Cerebellar cortex (tissue), 1 donor: ENCODE results near the gene DAB1.

Source experiments
- DNase-seq: peaks from one replicate; pipeline ENCODE4 v3.0.0-alpha.2; 2015; ENCODE audit warnings: low spot score

DAB1 gene

DNA sequence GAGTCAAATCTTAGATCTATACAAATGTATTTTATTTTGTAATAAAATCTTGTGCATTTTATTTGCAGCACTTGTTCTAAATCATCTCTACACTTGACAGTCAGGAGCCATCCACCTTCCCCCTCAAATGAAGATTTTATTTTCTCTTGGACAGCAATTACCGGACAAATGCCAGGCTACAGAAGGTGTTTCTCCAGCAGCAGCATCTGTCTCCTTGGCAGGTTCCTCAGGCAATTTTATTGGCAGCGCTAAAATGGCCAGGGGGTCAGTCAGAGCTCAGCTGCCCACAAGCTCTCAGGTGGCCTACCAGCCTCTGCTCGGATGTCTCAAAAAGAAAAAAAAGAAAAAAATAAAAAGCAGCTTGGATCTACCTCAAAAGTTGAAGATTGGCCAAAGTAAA is 107.6 kb downstream of the DAB1 start:
- DNase-seq: peak; percentile 94

DNA sequence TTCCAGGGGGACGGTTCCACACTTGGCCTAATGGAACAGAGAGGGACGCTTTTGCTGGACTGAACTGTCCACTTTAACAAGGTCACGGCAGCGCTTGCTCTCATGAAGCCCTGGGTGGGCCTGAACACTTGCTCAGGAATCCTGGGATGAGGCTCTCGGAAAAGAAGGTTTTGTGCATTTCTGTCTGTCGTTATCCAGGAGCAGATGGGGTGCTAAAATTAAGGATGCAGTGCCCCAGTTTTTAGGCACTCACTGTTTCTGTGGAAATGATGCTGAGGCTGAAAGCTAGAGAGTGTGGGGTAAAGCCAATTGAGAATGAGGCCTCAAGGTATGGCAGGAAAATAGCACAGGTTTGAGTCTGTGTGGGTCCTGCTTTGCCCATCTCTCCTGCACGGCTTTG is 111.0 kb downstream of the DAB1 start:
- peak; percentile 95 for DNase-seq

GRCh38 chr1:57311411-57311810 is 112.4 kb downstream of the DAB1 start:
- no peak for DNase-seq

- DNase-seq: no peak
Measured at GRCh38 chr1:57311006-57311405, 112.9 kb downstream of the DAB1 start.

DNA sequence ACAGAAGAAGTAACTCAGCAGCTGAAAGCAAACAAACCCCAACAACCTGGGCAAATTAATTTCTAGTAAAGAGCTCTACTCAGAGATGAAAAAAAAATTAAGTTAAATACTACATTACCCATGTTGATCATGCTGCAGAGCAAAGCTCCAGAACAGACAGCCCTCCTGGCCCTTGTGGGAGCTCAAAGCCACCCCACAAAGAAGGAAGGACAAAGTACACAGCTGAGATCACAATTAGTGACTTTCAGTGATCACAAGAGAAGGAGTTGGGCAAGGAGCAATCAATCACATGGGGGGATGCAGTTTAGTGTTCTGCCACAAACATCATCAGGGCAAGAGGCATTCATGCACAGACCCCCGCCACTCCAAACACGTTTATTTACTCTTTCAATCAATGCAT is 114.2 kb downstream of the DAB1 start:
- no peak for DNase-seq

- no peak for DNase-seq
Measured at GRCh38 chr1:57307392-57308170, 116.3 kb downstream of the DAB1 start.

DNA sequence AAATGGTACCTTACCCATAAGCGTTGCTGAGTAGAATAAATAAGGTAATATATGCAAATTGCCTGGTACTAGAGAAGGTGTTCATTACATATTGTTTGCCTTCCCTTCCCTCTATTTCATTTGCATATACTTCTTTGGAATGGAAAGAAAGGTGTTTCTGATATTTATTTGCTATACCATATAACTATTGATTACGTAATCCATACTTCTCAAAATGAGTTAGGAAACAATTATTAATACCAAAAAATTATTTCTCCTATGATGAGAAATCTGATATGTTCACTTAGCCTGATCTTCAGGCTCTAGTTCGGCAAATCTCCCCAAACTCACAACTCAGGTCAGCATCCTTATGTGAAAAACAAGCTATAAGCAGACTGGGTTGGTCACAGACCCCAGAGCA is 119.3 kb downstream of the DAB1 start:
- DNase-seq: no peak

- no peak for DNase-seq
Measured at GRCh38 chr1:57302812-57303596, 120.9 kb downstream of the DAB1 start.

GRCh38 chr1:57300186-57300585 is 123.7 kb downstream of the DAB1 start:
- DNase-seq: no peak

GRCh38 chr1:57296726-57297250 is 127.1 kb downstream of the DAB1 start:
- peak; percentile 67 for DNase-seq

GRCh38 chr1:57295326-57295725 is 128.5 kb downstream of the DAB1 start:
- no peak for DNase-seq

GRCh38 chr1:57294177-57294576 is 129.7 kb downstream of the DAB1 start:
- no peak for DNase-seq

- no peak for DNase-seq
Measured at GRCh38 chr1:57293214-57293613, 130.6 kb downstream of the DAB1 start.

DNA sequence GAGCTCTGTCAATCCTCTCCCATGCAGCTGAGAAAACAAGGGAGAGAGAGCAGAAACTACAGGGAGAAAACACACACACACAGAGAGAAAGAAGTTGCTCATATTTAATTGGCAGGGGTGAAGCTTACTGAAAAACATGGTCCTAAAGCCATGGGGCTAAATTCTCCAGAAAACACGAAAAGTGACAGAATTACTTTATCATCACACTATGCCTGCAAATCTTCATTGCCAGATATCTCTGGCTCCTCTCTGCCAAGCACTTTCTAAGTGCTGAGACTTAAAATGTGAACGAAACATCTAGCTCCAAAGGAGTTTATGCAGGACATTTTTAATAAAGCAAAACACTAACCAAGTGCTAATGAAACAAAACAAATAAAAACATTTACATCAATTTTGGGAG is 134.1 kb downstream of the DAB1 start:
- no peak for DNase-seq

GRCh38 chr1:57285992-57286391 is 137.9 kb downstream of the DAB1 start:
- no peak for DNase-seq

- no peak for DNase-seq
Measured at GRCh38 chr1:57282411-57282810, 141.4 kb downstream of the DAB1 start.

DNA sequence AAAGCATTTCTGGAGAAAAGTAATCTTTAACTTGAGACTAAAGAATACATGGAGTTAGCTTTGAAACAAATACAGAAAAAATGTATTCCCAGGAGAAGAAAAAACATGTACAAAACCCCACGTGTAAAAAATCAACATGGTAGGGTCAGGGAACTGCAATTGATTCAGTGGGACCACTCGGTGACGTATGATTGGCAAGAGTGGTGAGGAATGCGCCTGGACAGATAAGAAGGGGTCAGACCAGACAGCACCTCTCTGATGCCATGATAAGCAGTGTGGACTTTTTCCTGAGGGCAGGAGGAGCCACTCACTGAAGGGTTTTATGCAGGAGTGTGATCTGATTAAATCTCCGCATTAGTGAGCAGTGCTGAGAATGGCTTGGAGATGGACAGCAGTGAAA is 142.5 kb downstream of the DAB1 start:
- no peak for DNase-seq

DNA sequence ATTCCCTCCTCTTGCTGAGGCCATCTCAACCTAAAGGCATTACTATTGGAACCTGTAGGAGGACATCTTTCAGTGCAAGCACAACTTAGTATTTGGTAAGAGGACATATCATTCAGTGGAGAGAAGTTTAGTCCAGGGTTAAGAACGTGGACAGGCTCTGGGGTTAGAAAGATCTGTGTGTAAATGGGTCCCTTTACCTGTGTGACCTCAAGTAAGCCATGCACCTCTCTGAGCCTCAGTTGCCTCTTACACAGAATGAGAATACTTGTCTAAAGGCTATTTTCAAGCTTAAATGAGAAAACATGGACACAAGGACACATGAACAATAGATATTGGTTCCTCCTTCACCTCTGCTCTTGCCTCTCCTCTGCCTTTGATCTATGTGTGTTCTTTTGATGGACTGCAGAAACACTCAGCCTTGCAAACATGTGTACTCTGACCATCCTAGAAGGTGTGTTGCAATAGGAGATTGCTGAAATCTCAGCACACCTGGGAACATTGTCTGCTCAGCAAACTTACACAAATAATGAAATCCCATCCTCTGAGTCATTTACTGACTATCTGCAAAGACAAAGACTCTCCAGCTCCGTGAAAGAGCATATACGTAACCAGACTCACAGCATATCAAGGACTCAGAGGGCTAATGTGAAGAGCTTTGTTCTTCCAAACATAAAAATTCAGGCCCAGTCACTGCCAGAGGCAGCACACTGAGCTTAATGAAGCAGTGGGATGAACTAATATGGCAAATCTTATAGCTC is 143.8 kb downstream of the DAB1 start:
- no peak for DNase-seq

DNA sequence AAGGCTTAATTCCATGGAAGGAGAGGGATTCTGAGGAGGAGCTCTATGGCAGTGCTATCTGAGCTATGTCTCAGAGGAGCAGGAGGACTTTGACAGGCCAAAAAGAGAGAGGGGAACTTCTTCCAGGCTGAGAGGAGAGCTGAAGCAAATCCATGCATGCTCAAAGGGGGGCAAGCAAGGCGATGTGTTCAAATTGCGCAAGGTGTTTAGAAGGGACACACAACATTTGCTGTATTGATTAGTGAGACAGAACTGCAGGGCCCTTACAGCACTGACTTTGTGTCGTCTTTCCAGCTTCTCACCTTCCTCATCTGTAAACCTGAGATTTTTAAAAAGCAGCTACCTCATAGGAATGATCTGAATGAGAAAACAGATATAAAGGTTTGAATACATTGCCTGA is 145.3 kb downstream of the DAB1 start:
- DNase-seq: no peak

- no peak for DNase-seq
Measured at GRCh38 chr1:57277681-57278080, 146.2 kb downstream of the DAB1 start.

- DNase-seq: no peak
Measured at GRCh38 chr1:57276918-57277317, 146.9 kb downstream of the DAB1 start.

DNA sequence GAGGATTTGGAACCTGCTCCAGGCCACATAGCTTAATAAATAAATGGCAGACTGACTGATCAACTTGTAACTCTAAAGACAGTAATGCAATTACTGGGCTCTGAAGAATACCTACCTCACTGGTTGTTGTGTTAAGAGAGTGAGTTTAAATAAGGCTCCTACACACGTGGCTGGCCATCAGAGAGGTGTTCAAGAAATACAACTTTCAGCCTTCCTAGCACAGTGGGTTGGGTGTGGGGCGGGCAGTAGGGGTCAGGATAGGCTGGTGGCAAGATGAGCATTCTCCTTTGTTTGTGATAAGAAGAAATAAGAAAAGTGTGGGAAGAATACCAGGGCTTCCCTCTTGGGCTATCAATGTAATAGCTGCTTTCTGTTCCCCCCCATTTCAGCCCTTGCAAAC is 151.3 kb downstream of the DAB1 start:
- no peak for DNase-seq

GRCh38 chr1:57272150-57272549 is 151.7 kb downstream of the DAB1 start:
- no peak for DNase-seq
